CD4-positive, alpha-beta T cell (primary cell): Measurements from ENCODE around the gene EEFSEC. TPM values are rescaled to one million over a fixed set of nuclear protein-coding genes. Genes with fewer than 3 reads are reported as not detected.

Experiments used
- ATAC-seq: fragments of 200-7000 bp; cut with Tn5 transposase; one replicate; pipeline ENCODE4 v1.10.0; 2022; ENCODE audit warnings: mild to moderate bottlenecking; ENCODE audit not compliant: poor library complexity
- CTCF ChIA-PET: fragments of 350-600 bp; sonication (Branson Sonifier 250); formaldehyde crosslinking; loops from one replicate; lab custom pipeline; 2021; ENCODE audit warnings: antibody characterized with exemption, inconsistent platforms; lab: Charles Lee
- POLR2A ChIA-PET: fragments of 350-600 bp; sonication (Branson Sonifier 250); formaldehyde crosslinking; loops from one replicate; lab custom pipeline; 2021; ENCODE audit warnings: antibody characterized with exemption, inconsistent platforms; lab: Charles Lee
- DNase-seq, 14 experiments: peaks; one replicate each; pipeline ENCODE4 v3.0.0-alpha.2; 2013 to 2020; ENCODE audit warnings: mixed read lengths in 2 of 14
- H3K27ac ChIP-seq, 2 donors: one replicate each; pipeline versions ENCODE4 v1.5.1 to v1.7.0; 2013; ENCODE audit warnings: low read length in 2 of 2, low read depth in 1 of 2, mild to moderate bottlenecking in 1 of 2
- H3K27me3 ChIP-seq, 2 experiments: 1 replicate in 1 of 2; 2 replicates in 1 of 2; pipeline versions ENCODE4 v1.6.1 to v1.7.0; 2013; ENCODE audit warnings: low read length in 2 of 2, control low read depth in 1 of 2, mild to moderate bottlenecking in 1 of 2, moderate library complexity in 1 of 2; ENCODE audit not compliant: insufficient read depth in 2 of 2, control insufficient read depth in 1 of 2
- H3K36me3 ChIP-seq: one replicate; pipeline ENCODE4 v1.6.1; 2013; ENCODE audit warnings: low read length, control low read depth; ENCODE audit not compliant: insufficient read depth
- H3K4me1 ChIP-seq: one replicate; pipeline ENCODE4 v1.6.1; 2013; ENCODE audit warnings: low read length, control low read depth; ENCODE audit not compliant: insufficient read depth
- H3K4me3 ChIP-seq: one replicate; pipeline ENCODE4 v1.5.1; 2013; ENCODE audit warnings: mild to moderate bottlenecking, low read length, moderate library complexity
- H3K9me3 ChIP-seq, 2 experiments: 1 replicate in 1 of 2; 2 replicates in 1 of 2; pipeline versions ENCODE4 v1.6.1 to v1.7.0; 2013; ENCODE audit warnings: low read length in 2 of 2, mild to moderate bottlenecking in 2 of 2, control low read depth in 1 of 2, moderate library complexity in 1 of 2; ENCODE audit not compliant: control insufficient read depth in 1 of 2, insufficient read depth in 1 of 2
- H3K27ac Mint-ChIP-seq: one replicate; pipeline ENCODE4 v1.8.0; 2020; ENCODE audit warnings: mixed read lengths
- H3K27me3 Mint-ChIP-seq: one replicate; pipeline ENCODE4 v1.8.0; 2021; ENCODE audit warnings: mixed read lengths
- H3K36me3 Mint-ChIP-seq: one replicate; pipeline ENCODE4 v1.8.0; 2021; ENCODE audit warnings: low read depth, mixed read lengths
- H3K4me1 Mint-ChIP-seq: one replicate; pipeline ENCODE4 v1.8.0; 2021; ENCODE audit warnings: low read depth, mixed read lengths
- H3K4me3 Mint-ChIP-seq: one replicate; pipeline ENCODE4 v1.8.0; 2020; ENCODE audit warnings: mild to moderate bottlenecking, mixed read lengths
- H3K9me3 Mint-ChIP-seq: one replicate; pipeline ENCODE4 v1.8.0; 2020; ENCODE audit warnings: mixed read lengths
- CTCF ChIP-seq: fragments of 200-600 bp; IDR thresholded peaks from one replicate; pipeline ENCODE4 v1.8.0; 2022; ENCODE audit warnings: antibody characterized with exemption, mild to moderate bottlenecking
- intact Hi-C, 2 experiments: fragments of 100-400 bp; cut with DNase I in 1 of 2; cut with micrococcal nuclease in 1 of 2; formaldehyde crosslinking; loops; one replicate each; pipeline versions ENCODE4 v1.15.1 to v1.9.0; 2023 to 2025; cut with DNase I, micrococcal nuclease
- total RNA-seq, 174 experiments: library from RNA in 2 of 174; stranded (reverse) in 2 of 174; gene quantifications; one replicate each; pipeline ENCODE4 v1.2.3 and lab custom pipeline; 2021 to 2026

The EEFSEC gene
- total RNA-seq, 2 experiments from 2014 or later: 13.1 to 13.9 TPM

DNA sequence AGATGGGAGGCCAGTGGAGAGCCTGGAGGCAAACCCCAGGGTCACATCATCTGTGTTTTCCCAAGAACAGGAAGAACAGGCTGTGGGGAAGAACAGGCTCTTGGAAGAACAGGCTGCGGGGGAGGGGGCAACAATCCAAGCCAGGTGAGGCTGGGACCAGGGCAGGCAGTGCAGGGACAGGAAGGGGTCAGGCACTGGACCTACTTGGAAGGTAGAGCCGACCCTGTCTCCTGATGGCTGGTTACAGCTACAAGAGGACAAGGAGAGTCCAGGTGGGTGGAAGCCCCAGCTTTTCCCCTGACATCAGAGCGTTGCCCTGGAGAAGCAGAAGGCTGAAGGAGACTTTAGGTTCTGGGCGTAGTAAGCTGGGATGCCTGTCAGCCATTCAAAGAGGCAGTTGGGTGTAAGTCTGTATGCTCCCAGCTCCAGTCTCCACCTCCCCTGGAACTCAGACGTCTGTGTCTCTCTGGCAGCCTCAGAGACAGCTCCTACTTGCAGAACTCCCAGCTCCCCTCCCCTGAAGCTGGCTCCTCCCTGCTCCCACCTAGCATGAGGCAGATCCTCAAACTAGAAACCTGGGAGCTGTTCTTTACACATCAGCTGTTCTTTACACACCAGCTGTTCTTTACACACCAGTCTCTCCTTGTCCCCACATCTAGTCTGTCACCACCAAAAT is 182.5 kb downstream of the EEFSEC start:
- Histone ChIP-seq H3K27ac (no peak overlapping the region), H3K4me3 (no peak overlapping the region), H3K4me1 (no peaks in the 10 kb centered on the region), H3K36me3 (peaks cover 26% of the 10 kb centered on the region), H3K27me3 (no peaks in the 10 kb centered on the region), H3K9me3 (no peaks in the 10 kb centered on the region)
- POLR2A ChIA-PET: no interaction called here
- Mint-ChIP-seq H3K4me3 (no peak overlapping the region), H3K36me3 (peaks cover 34% of the 10 kb centered on the region), H3K9me3 (no peaks in the 10 kb centered on the region), H3K27ac (no peak overlapping the region), H3K27me3 (no peaks in the 10 kb centered on the region), H3K4me1 (no peaks in the 10 kb centered on the region)
- no peak for ATAC-seq
- CTCF ChIA-PET: no interaction called here
- no peak for TF ChIP-seq CTCF
- DNase-seq: no peak
- intact Hi-C loops: no loop called here

GRCh38 chr3:128336337-128337156 is 183.3 kb downstream of the EEFSEC start:
- CTCF ChIA-PET: no interaction called here
- H3K27ac ChIP-seq: no peak overlapping the region
- H3K36me3 ChIP-seq: peaks cover 33% of the 10 kb centered on the region
- no peak overlapping the region for H3K4me3 ChIP-seq
- ATAC-seq: no peak
- Mint-ChIP-seq H3K36me3 (peaks cover 42% of the 10 kb centered on the region), H3K27ac (no peak overlapping the region), H3K27me3 (no peaks in the 10 kb centered on the region), H3K9me3 (no peaks in the 10 kb centered on the region), H3K4me3 (no peak overlapping the region), H3K4me1 (no peaks in the 10 kb centered on the region)
- no peaks in the 10 kb centered on the region for H3K4me1 ChIP-seq
- intact Hi-C loops: no loop called here
- no peak for DNase-seq
- H3K9me3 ChIP-seq: no peaks in the 10 kb centered on the region
- POLR2A ChIA-PET: no interaction called here
- TF ChIP-seq CTCF: no peak
- H3K27me3 ChIP-seq: no peaks in the 10 kb centered on the region

GRCh38 chr3:128337305-128337704 is 184.0 kb downstream of the EEFSEC start:
- Histone ChIP-seq H3K4me1 (no peaks in the 10 kb centered on the region), H3K27me3 (no peaks in the 10 kb centered on the region), H3K4me3 (no peak overlapping the region), H3K27ac (no peak overlapping the region), H3K9me3 (no peaks in the 10 kb centered on the region), H3K36me3 (peaks cover 41% of the 10 kb centered on the region)
- ChIA-PET CTCF (no interaction called here), POLR2A (no interaction called here)
- no peaks in the 10 kb centered on the region for H3K9me3 Mint-ChIP-seq
- H3K27ac Mint-ChIP-seq: no peak overlapping the region
- H3K36me3 Mint-ChIP-seq: peaks cover 43% of the 10 kb centered on the region
- ATAC-seq (no peak), DNase-seq (no peak)
- no peaks in the 10 kb centered on the region for H3K4me1 Mint-ChIP-seq
- H3K27me3 Mint-ChIP-seq: no peaks in the 10 kb centered on the region
- intact Hi-C loops: no loop called here
- no peak for TF ChIP-seq CTCF
- H3K4me3 Mint-ChIP-seq: no peak overlapping the region
